Suppressor macrophage treated with lipopolysaccharide for 1 hour (primary cell): ENCODE results near the gene CELA2B.
"Not testable (repeated sequence)": the region's sequence is repeated elsewhere in the genome, so short reads cannot be mapped to it uniquely, and the experiment has no call there.

ENCODE experiments used
- DNase-seq, 3 donors: peaks; one replicate each; pipeline ENCODE4 v3.0.0-alpha.2; 2020 to 2022

The CELA2B gene

GRCh38 chr1:15469361-15469760 is 6.5 kb upstream of the CELA2B start:
- no peak for DNase-seq

GRCh38 chr1:15469821-15470448 is 6.0 kb upstream of the CELA2B start:
- not testable (repeated sequence) for DNase-seq

- not testable (repeated sequence) for DNase-seq
Measured at GRCh38 chr1:15471067-15471466, 4.8 kb upstream of the CELA2B start.

- DNase-seq: not testable (repeated sequence)
Measured at GRCh38 chr1:15471723-15472122, 4.2 kb upstream of the CELA2B start.

- DNase-seq: no peak
Measured at GRCh38 chr1:15472587-15472986, 3.3 kb upstream of the CELA2B start.

- DNase-seq: no peak
Measured at GRCh38 chr1:15476927-15477326, 1.0 kb downstream of the CELA2B start.

GRCh38 chr1:15477646-15478212 is 1.8 kb downstream of the CELA2B start:
- no peak for DNase-seq

GRCh38 chr1:15479654-15480347 is 3.9 kb downstream of the CELA2B start:
- no peak for DNase-seq

- DNase-seq: not testable (repeated sequence)
Measured at GRCh38 chr1:15482455-15482854, 6.6 kb downstream of the CELA2B start.

- not testable (repeated sequence) for DNase-seq
Measured at GRCh38 chr1:15482983-15483543, 7.2 kb downstream of the CELA2B start.

- no peak for DNase-seq
Measured at GRCh38 chr1:15483971-15484370, 8.1 kb downstream of the CELA2B start.

- DNase-seq: not testable (repeated sequence)
Measured at GRCh38 chr1:15484443-15484842, 8.5 kb downstream of the CELA2B start.

- peak in 2 of 3 donors; percentile 3 to 27 for DNase-seq
Measured at GRCh38 chr1:15485636-15486035, 9.7 kb downstream of the CELA2B start.

GRCh38 chr1:15486844-15487610 is 11.1 kb downstream of the CELA2B start:
- DNase-seq: not testable (repeated sequence)

- no peak for DNase-seq
Measured at GRCh38 chr1:15488371-15488770, 12.5 kb downstream of the CELA2B start.

- no peak for DNase-seq
Measured at GRCh38 chr1:15489052-15489736, 13.3 kb downstream of the CELA2B start.

- not testable (repeated sequence) for DNase-seq
Measured at GRCh38 chr1:15491010-15491409, 15.1 kb downstream of the CELA2B start.

- no peak for DNase-seq
Measured at GRCh38 chr1:15492596-15492995, 16.7 kb downstream of the CELA2B start.

GRCh38 chr1:15493869-15494390 is 18.0 kb downstream of the CELA2B start:
- DNase-seq: no peak

- no peak for DNase-seq
Measured at GRCh38 chr1:15500184-15501178, 24.6 kb downstream of the CELA2B start.
